ENCODE measurements around the gene GLRX2.

GLRX2 gene

DNA sequence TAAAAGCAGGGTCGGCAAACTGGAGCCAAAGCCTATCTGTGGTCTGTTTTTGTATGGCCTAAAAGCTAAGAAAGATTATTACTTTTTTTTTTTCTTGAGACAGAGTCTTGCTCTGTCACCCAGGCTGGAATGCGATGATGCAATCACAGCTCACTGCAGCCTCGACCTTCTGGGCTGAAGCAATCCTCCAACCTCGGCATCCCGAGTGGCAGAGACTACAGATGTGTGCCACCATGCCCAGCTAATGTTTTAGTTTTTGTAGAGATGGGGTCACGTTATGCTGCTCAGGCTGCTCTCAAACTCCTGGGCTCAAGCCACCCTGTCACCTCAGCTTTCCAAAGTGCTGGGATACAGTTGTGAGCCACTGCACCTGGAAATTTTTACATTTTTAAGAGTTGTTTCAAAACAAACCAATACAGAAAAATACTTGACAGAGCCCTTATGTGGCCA lies 6.5 kb upstream of the GLRX2 start:
- no peak for DNase-seq (ENCODE audit: low spot score)

DNA sequence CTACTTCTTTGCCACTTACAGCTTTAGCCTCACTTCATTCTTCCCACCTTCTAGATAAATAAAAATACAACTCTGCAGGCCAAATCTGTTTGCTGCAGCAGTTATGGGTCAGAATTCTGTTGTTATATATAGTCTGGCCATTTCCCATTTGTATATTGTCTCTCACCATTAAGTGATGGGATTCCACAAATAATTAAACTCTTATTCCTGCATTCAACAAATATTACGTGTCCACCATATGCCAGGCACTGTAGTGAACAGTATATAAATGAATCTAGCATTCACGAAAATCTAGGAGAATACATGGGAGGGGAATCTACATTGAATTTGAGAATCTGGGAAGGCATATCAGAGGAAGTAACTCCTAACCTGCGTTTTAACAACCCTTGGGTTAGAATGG lies 5.7 kb upstream of the GLRX2 start:
- DNase-seq (ENCODE audit: low spot score), result no peak

DNA sequence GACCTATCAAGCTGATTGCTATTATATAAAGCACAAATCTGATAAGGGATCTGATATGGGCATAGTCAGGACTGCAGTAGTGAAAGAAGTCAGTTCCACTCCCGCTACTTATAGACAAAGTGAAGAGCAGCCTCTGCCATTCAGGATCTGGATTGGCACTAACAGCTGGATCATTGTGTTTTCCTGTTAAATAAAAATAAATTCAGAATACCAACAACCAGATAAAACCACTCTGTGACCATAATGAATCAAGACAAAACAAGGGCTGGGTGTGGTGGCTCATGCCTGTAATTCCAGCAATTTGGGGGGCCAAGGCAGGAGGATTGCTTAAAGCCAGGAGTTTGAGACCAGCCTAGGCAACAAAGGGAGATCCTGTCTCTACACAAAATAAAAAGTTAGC lies 5.0 kb upstream of the GLRX2 start:
- no peak for DNase-seq (ENCODE audit: low spot score)

DNA sequence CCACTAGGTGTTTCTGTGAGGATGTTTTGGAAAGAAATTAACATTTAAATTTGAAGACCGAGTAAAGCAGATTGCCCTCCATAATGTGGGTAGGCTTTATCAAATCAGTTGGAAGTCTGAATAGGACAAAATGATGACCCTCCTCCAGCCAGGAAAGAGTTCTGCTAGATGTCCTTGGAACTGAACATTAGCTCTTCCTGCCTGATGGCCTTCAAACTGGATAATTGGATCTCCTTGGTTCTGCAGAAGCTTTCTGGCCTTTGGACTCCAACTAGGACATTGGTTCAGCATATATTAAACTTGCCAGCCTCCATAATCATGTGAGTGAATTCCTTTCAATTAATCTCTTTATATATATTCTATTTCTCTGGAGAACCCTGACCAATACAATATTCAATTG lies 4.4 kb upstream of the GLRX2 start:
- no peak for DNase-seq (ENCODE audit: low spot score)

DNA sequence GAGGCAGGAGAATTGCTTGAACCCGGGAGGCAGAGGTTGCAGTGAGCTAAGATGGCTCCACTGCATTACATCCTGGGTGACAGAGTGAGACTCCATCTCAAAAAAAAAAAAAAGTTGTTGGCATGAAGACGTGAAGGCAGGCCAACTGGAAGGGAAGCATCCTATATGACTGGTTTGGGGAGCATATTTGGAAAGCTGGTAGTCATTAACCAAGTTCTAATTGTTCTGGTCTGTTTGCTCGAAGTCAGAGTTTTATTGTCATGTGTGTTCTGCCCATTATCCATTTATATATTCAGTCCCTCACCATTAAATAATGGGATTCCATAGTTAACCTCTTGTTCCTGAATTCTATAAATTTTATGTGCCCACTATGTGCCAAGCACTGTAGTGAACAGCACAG lies 3.3 kb upstream of the GLRX2 start:
- DNase-seq (ENCODE audit: low spot score), result no peak

DNA sequence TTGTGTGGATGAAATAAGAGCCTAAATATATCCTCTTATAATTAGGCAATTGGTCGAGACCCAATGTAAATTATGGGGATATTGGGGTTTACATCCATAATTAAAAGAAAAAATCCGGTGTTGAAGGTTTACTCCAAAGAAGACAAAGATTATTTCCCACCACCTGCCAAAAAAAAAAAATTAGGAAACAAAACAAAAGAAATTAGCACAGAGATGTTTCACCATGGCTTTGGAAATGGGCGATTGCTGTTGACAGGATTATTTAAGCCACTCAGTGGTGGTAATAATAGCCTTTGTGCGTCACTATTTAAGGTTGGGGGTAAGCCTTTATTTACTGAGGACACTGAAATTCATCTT lies 585 bp upstream of the GLRX2 start:
- no peak for DNase-seq (ENCODE audit: low spot score)

DNA sequence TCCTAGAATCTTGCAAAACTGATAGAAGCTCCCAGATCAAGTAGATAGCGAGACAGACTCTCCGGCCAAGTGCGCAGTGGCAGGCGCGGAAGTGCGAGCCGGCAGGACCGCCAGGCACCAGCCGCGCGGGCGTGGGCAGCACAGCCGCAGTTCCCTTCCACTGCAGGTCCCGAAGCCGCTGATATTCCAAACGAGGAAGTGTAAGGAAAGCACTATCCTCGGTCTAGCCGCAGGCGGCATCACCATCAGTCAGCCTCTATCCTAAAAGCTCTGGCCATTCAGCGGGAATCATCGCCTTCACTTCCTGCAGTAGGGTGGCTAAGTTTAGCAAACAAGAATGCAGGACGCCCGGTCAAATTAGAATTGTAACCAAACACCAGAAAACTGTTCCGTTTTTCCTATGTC lies 710 bp downstream of the GLRX2 start:
- DNase-seq (ENCODE audit: low spot score), result no peak

DNA sequence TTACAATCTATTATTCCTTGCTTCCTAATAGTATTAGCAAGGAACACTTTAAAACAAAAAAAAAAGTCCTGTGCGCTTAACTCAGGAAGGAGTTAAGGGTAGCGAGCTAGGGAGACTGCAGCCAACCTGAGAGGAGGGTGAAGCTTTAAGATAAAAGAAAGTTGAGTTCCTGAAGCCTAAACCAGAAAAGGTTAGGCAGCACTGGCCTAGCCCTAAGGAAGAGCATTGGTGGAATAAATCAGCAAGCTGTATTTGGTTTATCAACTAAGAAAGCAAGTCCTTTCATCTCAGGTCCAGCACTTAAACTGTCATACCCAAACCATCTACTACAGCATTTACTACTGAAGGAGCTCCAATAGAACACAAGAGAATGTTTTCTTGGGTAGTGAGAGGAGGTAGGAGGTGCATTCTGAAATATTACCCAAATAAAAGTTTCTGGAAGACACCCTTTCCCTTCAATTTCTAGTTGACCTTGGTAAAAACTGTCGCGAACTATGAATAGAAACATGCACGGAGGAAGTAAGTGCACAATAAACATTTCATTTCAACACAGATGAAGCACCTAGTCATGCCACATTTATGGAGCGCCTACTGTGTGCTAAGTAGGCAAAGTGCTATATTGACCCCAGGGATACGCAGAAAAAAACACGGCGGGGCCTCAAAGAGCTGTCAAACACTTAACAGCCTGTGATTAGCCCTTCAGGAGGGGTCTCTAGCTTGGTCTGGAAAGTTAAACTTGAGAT lies 1.3 kb downstream of the GLRX2 start:
- no peak for DNase-seq (ENCODE audit: low spot score)

DNA sequence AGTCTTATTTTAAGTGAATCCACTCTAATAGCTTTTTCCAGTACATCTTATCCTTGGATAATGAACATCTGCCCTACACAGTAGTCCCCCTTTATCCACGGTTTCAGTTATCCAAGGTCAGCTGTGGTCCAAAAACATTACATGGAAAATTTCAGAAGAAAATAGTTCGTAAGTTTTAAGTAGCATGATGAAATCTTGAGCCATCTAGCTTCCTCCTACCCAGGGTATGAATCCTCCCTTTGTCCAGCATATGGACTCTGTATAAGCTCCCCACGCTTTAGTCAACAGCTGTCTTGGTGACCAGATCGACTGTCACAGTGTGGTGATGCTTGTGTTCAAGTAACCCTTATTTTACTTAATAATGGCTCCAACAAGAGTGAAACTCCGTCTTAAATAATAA lies 2.6 kb downstream of the GLRX2 start:
- no peak for DNase-seq (ENCODE audit: low spot score)

DNA sequence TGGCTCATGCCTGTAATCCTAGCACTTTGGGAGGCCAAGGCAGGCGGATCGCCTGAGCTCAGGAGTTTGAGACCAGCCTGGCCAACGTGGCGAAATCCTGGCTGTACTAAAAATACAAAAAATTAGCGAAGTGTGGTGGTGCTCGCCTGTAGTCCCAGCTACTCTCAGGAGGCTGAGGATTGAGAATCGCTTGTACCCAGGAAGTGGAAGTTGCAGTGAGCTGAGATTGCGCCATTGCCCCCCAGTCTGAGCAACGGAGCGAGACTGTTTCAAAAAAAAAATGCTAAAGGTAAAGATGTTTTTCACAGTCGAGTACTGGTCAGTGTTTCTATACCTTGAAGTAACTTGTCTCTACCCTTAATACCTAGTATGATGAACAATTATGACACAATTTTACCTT lies 11.1 kb downstream of the GLRX2 start:
- no peak for DNase-seq (ENCODE audit: low spot score)

DNA sequence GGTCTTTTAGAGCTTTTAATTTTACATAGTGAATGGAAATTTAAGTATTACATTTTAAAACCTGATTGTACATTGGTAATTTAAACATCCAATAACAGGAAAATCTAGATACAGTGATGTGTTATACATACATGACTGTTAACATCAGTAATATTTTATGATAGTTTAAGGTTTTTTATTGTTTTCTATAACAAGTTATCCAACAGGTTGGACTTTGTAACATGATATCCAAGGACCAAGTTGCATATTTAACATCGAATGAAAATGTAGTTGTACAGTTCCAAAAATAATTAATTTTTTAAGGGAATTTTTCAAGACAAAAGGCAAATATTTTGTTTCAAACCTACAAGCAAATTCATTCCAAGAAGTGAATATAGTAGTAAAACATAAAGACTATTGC lies 14.3 kb downstream of the GLRX2 start:
- no peak for DNase-seq (ENCODE audit: low spot score)

DNA sequence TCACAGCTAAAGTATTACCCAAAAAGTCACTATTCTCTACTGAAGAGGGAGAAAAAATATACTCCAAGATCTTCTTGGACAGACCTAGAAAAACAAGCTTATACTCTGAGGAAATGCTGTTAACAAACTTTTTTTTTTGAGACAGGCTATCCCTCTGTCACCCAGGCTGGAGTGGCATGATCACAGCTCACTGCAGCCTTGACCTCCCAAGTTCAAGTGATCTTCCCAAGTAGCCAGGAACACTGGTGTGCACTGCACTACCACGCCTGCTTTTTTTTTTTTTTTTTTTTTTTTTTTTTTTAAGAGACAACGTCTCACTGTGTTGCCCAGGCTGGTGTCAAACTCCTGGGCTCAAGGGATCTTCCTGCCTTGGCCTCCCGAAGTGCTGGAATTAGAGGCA lies 17.3 kb downstream of the GLRX2 start:
- DNase-seq (ENCODE audit: low spot score), result no peak

DNA sequence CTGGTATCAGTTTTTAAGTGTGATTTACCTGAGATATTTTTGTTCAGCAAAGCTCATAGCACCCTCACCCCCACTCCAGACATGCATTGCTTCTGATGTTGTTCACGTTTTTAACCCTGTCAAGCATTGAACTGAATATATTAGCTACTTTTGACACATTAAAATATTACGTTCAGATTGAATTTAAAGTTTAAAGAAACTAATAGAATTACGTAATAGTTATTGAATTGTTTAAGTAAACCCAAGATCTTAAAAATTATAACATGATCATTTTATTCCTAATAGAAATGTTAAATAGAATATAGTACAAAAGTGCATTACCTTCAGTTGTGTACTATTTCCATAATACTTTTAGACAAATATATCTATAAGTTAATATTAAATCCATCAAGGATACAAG lies 18.9 kb downstream of the GLRX2 start:
- DNase-seq (ENCODE audit: low spot score), result no peak

DNA sequence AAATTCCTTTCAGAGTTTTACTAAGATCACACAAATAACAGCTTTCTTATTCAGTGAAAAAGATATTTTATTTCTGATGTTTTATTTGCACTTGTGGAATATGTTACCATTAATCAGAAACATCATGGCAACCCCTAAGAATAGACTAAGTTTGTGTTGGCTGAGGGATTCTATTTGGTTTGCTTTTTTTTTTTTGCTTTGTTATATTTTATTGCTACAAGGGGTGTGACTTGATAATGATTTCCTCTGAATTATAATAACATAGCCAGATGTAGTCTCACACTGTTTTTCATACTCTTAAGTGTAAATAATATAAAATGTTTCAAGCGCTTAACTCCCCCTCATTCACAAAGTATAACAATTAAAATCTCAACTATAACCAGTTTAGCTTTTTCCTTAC lies 20.0 kb downstream of the GLRX2 start:
- DNase-seq (ENCODE audit: low spot score), result no peak

DNA sequence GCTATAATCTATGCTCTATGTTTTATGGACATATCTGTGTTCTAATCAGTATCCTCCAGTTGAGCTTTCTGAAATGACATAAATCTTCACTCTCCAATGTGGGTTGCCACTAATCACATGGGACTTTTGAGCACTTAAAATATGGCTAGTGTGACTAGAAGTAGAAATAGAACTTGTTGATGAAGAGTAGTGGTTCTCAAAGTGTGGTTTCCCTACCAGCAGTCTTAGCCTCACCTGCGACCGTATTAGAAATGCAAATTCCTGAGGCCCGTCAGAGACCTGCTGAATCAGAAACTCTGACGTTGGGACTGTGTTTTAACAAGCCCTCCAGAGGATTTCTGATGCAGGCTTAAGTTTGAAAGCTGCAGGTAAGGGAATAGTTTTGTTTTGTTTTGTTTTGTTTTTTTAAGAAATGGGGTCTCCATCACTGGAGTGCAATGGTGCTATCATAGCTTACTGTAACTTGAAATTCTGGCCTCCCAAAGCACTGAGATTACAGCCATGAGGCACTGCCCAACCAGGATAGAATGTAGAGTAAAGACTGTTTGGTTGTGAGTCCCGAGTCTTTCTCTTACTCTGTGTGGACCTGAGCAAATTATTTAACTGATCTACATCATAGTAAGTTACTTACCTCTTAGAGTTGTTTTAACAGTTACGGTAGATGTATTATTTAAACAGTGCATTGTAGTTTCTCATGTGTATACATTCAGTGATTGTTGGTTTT lies 21.7 kb downstream of the GLRX2 start:
- DNase-seq (ENCODE audit: low spot score), result no peak

DNA sequence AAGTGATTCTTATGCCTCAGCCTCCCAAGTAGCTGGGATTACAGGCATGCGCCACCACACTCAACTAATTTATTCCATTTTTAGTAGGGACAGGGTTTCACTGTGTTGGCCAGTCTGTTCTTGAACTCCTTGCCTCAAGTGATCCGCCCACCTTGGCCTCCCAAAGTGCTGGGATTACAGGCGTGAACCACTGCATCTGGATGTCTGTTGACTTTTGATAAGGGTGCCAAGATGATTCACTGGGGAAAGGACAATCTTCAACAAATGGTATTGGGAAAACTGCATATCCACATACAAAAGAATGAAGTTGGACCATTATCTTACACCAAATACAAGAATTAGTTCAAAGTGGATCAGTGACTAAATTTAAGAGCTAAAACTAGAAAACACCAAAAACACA lies 26.0 kb downstream of the GLRX2 start:
- DNase-seq (ENCODE audit: low spot score), result no peak

DNA sequence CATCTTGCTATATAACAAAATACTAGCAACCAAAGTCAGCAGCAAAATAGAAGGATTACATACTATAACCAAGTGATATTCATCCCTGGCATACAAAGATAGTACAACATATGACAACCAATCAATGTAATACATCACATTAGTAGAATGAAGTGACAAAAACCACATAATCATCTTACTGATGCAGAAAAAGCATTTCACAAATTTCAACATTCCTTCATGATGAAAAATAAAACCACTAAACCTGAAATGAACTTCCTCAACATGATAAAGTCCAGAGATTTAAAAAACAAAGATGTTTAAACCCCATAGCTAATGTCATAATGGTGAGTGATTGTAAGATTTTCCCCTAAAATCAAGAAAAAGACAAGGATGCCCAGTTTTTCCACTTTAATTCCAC lies 27.2 kb downstream of the GLRX2 start:
- DNase-seq (ENCODE audit: low spot score), result no peak

DNA sequence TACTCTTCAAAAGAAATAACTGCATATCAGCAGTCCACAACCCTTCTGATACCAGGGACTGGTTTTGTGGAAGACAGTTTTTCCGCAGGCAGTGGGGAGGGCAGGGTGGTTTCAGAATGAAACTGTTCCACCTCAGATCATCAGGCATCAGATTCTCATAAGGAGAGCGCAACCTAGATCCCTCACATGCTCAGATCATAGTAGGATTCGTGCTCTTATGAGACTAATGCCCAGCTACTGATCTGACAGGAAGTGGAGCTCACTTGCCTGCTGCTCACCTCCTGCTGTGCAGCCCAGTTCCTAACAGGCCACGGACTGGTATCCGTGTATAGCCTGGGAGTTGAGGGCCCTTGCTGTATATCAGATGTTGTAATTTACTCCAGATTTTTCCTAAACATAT lies 34.3 kb downstream of the GLRX2 start:
- DNase-seq (ENCODE audit: low spot score), result no peak

DNA sequence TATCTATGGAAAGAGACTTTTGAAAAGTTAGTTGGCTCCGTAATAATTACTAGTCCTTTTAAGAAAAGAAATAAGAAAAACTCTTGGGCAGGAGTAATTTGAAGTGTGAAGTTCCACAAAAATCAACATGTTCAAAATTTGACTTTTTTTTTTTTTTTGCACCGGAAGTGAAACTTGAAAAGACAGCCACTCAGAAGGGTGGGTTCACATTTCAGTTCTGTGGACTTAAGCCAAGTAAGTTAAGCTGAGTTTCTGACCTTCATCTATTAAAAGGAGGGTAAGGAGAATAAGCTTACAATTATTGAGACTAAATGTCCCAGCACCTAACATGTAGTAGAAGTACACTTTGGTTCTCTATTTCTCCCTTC lies 34.8 kb downstream of the GLRX2 start:
- no peak for DNase-seq (ENCODE audit: low spot score)

DNA sequence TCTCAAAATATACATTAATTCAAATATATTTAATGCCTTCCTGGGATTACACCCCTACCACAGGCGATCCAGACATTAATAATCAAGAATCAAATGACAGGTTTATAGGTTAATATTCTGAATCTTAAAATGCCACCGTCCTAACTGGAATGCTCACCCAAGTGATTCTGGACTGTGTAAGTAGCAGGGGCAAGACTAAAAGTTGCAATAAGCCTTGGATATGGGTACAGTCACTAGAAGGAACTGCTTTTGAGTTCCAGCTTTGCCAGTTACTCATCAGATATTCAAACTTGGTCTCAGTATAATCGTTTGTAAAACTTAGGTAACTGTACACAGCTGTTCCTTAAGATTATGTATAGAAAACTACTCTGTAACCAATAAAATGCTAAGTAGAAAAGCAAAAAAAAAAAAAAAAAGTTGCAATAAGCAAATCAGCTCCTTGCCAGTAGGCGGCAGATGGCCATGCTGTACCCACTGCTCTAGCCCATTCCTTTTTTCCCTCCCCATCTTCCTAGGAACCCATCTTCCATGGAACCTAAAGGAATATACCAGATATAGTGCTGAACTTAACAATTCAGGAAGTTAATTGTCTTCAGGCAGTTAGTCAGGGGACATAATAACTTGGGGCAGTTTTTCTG lies 35.3 kb downstream of the GLRX2 start:
- no peak for DNase-seq (ENCODE audit: low spot score)

DNA sequence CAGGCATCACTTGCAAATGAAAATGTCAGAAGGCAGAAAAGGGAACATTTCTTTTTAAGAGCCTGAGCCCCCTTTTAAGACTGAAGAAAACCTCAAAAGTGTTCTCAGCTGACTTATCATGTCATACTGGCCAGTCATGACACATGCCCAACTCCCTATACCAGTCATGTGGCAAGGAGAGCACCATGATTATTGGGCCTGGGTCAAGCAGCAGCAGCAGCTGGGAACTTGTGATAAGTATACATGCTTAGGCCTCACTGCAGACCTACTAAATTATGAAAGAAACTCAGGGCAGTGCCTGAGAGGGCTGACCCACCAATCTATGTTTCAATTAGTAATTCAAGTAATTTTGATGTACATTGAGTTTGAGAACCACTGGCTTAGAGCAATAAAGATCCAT lies 37.2 kb downstream of the GLRX2 start:
- DNase-seq (ENCODE audit: low spot score), result no peak

DNA sequence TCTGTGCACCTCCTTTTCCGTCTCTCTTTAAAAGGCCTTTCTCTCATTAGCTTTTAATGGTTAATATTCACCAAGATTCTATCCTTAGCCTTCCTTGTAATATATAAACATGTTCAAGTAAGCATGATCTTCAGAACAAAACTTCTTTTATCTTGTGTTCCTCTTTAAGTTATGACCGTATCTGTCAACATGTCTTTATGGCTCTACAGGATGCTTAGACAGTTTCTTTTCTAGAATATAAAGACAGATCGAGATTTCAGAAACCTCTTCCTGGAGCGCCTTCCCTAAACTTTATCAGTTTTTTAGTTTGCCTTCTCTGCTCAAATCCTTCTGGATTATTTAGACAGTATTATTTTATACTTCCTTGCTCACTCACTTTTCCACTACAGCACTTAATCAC lies 38.6 kb downstream of the GLRX2 start:
- no peak for DNase-seq (ENCODE audit: low spot score)

DNA sequence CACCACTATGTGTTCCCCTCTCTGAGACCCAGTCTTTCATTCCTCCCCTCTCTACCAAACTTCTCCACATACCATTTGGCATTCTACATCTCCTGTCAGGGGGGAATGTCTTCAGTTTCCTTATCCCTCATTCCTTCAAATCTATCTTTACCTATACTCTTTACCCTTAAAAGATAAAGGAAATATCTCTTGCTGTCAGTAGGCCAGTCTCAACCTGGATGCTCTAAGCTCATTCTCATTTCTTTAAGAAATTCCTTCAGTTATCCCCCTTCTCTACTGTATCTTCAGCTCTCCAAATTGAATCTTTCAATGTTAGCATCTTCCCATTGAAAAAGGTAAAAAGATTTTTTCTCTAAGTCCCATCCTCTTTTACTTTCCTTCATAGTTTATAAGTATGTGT lies 39.3 kb downstream of the GLRX2 start:
- no peak for DNase-seq (ENCODE audit: low spot score)
